Transverse colon (tissue), 4 donors: ENCODE data around the gene H6PD. TPM values are rescaled to one million over a fixed set of nuclear protein-coding genes. Genes with fewer than 3 reads are reported as not detected.

Experiments
- DNase-seq: peaks from one replicate; pipeline ENCODE4 v3.0.0-alpha.2; 2019
- H3K27ac ChIP-seq, 4 donors: fragments of 200-600 bp; sonication (generic); 2 replicates each; pipeline ENCODE4 v1.5.1; 2016 to 2018; ENCODE audit warnings: inconsistent platforms in 4 of 4
- H3K27me3 ChIP-seq: fragments of 200-600 bp; sonication (generic); 2 replicates; pipeline ENCODE4 v1.5.1; 2017; ENCODE audit warnings: inconsistent platforms
- H3K36me3 ChIP-seq, 4 donors: fragments of 200-600 bp; sonication (generic); 2 replicates each; pipeline ENCODE4 v1.5.1; 2017 to 2019; ENCODE audit warnings: inconsistent platforms in 4 of 4
- H3K4me1 ChIP-seq, 4 donors: fragments of 200-600 bp; sonication (generic); 2 replicates each; pipeline ENCODE4 v1.5.1; 2017 to 2020; ENCODE audit warnings: inconsistent platforms in 4 of 4
- H3K4me3 ChIP-seq, 4 donors: fragments of 200-600 bp; sonication (generic); 1 replicate in 1 of 4; 2 replicates in 3 of 4; pipeline versions ENCODE4 v1.5.1 to v1.6.1; 2017 to 2019; ENCODE audit warnings: inconsistent platforms in 4 of 4
- H3K9me3 ChIP-seq, 2 donors: fragments of 200-600 bp; sonication (generic); 2 replicates each; pipeline ENCODE4 v1.5.1; 2017 to 2019; ENCODE audit warnings: inconsistent platforms in 2 of 2
- EP300 ChIP-seq: sonication (generic); formaldehyde crosslinking; IDR thresholded peaks from one replicate; pipeline ENCODE4 v1.6.1; 2017; ENCODE audit warnings: antibody characterized with exemption, low read depth
- POLR2A ChIP-seq: fragments of 450-650 bp; IDR thresholded peaks from one replicate; pipeline ENCODE4 v1.6.1; 2016; ENCODE audit warnings: antibody characterized with exemption, mild to moderate bottlenecking, moderate library complexity
- POLR2AphosphoS5 ChIP-seq, 3 donors: sonication (generic); formaldehyde crosslinking; IDR thresholded peaks; one replicate each; pipeline ENCODE4 v1.6.1; 2016; ENCODE audit warnings: antibody characterized with exemption in 3 of 3
- WGBS, 2 donors: methylation state at CpG; one replicate each; pipeline ENCODE4 v1.1.5; 2018; ENCODE audit warnings: low coverage in 1 of 2; 5-methylcytosine and 5-hydroxymethylcytosine counted together
- in situ Hi-C, 4 donors: fragments of 200-750 bp; cut with MboI; loops; one replicate each; pipeline versions ENCODE4 v1.15.0 to v1.15.1; 2017; ENCODE audit warnings: low sequenced_read_pairs in 3 of 4, low pct_ligation_motif_present in 1 of 4, low pct_unique_long_range_greater_than_20kb in 1 of 4
- intact Hi-C: fragments of 100-400 bp; cut with DNase I; formaldehyde crosslinking; loops from one replicate; pipeline ENCODE4 v1.15.1; 2023; ENCODE audit warnings: low total_unique reads
- total RNA-seq, 4 donors: library from RNA; depleted of rRNA; stranded (reverse); fragments of >200 nt; gene quantifications; one replicate each; pipeline ENCODE4 v1.1.0, GENCODE V29; 2016
- TF ChIP-seq, protein P1 (sequence below), 5 experiments: fragments of 200-600 bp in 3 of 5; fragments of 450-650 bp in 2 of 5; sonication (generic) in 3 of 5; IDR thresholded peaks; 1 replicate in 2 of 5; 2 replicates in 3 of 5; pipeline ENCODE4 v1.5.1; 2016 to 2017; ENCODE audit warnings: antibody characterized with exemption in 5 of 5, inconsistent platforms in 3 of 5, mild to moderate bottlenecking in 2 of 5, moderate library complexity in 1 of 5

H6PD gene
- total RNA-seq, 4 donors from 2014 or later = 24.1 to 49.4 (median 26.7) TPM

DNA sequence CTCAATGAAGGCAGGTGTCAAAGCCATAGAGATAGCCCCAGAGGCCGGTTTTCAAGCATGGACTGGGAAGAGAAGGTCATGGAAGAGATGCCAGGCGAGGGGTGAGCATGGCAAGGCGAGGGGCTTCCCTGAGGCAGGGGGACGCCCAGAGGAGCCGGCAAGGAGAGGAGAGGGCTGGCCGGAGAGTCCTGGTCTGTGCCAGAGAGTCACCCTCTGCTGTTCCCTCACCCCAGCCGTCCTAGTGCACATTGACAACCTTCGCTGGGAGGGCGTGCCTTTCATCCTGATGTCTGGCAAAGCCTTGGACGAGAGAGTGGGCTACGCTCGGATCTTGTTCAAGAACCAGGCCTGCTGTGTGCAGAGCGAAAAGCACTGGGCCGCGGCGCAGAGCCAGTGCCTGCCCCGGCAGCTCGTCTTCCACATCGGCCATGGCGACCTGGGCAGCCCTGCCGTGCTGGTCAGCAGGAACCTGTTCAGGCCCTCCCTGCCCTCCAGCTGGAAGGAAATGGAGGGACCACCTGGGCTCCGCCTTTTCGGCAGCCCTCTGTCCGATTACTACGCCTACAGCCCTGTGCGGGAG lies 28.8 kb downstream of the H6PD start:
- DNase-seq = no peak
- Histone ChIP-seq H3K4me1 (peaks cover 0 to 11% (median 5%) of the 10 kb centered on the region in 4 donors), H3K27ac (no peak overlapping the region), H3K9me3 (no peaks in the 10 kb centered on the region), H3K4me3 (no peak overlapping the region), H3K27me3 (no peaks in the 10 kb centered on the region), H3K36me3 (peaks cover 0 to 16% (median 0%) of the 10 kb centered on the region in 4 donors)
- in situ Hi-C loops = no loop called here
- intact Hi-C loops = loop anchor here (10.0 kb wide), 1 partner anchor 311 kb away; no protein-coding TSS in a partner anchor
- 90% methylated on average over 26 of the region's 26 CpGs; no CpG with 5 or more reads in 1 of the 2 donors for WGBS, 2 donors
- no peak for TF ChIP-seq EP300
- TF ChIP-seq, protein P1, sequence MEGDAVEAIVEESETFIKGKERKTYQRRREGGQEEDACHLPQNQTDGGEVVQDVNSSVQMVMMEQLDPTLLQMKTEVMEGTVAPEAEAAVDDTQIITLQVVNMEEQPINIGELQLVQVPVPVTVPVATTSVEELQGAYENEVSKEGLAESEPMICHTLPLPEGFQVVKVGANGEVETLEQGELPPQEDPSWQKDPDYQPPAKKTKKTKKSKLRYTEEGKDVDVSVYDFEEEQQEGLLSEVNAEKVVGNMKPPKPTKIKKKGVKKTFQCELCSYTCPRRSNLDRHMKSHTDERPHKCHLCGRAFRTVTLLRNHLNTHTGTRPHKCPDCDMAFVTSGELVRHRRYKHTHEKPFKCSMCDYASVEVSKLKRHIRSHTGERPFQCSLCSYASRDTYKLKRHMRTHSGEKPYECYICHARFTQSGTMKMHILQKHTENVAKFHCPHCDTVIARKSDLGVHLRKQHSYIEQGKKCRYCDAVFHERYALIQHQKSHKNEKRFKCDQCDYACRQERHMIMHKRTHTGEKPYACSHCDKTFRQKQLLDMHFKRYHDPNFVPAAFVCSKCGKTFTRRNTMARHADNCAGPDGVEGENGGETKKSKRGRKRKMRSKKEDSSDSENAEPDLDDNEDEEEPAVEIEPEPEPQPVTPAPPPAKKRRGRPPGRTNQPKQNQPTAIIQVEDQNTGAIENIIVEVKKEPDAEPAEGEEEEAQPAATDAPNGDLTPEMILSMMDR (IDR thresholded peaks at IDR 0.05) = no peak
- no peak for TF ChIP-seq POLR2AphosphoS5 (IDR thresholded peaks at IDR 0.05)
- no peak for TF ChIP-seq POLR2A

DNA sequence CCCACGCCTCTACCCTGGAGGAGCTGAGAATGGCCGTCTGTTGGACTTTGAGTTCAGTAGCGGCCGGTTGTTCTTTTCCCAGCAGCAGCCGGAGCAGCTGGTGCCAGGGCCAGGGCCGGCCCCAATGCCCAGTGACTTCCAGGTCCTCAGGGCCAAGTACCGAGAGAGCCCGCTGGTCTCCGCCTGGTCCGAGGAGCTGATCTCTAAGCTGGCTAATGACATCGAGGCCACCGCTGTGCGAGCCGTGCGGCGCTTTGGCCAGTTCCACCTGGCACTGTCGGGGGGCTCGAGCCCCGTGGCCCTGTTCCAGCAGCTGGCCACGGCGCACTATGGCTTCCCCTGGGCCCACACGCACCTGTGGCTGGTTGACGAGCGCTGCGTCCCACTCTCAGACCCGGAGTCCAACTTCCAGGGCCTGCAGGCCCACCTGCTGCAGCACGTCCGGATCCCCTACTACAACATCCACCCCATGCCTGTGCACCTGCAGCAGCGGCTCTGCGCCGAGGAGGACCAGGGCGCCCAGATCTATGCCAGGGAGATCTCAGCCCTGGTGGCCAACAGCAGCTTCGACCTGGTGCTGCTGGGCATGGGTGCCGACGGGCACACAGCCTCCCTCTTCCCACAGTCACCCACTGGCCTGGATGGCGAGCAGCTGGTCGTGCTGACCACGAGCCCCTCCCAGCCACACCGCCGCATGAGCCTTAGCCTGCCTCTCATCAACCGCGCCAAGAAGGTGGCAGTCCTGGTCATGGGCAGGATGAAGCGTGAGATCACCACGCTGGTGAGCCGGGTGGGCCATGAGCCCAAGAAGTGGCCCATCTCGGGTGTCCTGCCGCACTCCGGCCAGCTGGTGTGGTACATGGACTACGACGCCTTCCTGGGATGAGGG lies 29.7 kb downstream of the H6PD start:
- H3K4me1 ChIP-seq = peaks cover 0 to 11% (median 5%) of the 10 kb centered on the region in 4 donors
- no peak overlapping the region for H3K4me3 ChIP-seq
- peaks cover 0 to 16% (median 0%) of the 10 kb centered on the region in 4 donors for H3K36me3 ChIP-seq
- TF ChIP-seq POLR2A = no peak
- TF ChIP-seq EP300 = no peak
- TF ChIP-seq, protein P1 (IDR thresholded peaks at IDR 0.05) = no peak
- TF ChIP-seq POLR2AphosphoS5 (IDR thresholded peaks at IDR 0.05) = no peak
- H3K27me3 ChIP-seq = no peaks in the 10 kb centered on the region
- in situ Hi-C loops = no loop called here
- no peak overlapping the region for H3K27ac ChIP-seq
- DNase-seq = no peak
- WGBS, 2 donors = 94% methylated on average over 45 of the region's 50 CpGs; no CpG with 5 or more reads in 1 of the 2 donors
- H3K9me3 ChIP-seq = no peaks in the 10 kb centered on the region
- intact Hi-C loops = loop anchor here (10.0 kb wide), 1 partner anchor 311 kb away; no protein-coding TSS in a partner anchor

DNA sequence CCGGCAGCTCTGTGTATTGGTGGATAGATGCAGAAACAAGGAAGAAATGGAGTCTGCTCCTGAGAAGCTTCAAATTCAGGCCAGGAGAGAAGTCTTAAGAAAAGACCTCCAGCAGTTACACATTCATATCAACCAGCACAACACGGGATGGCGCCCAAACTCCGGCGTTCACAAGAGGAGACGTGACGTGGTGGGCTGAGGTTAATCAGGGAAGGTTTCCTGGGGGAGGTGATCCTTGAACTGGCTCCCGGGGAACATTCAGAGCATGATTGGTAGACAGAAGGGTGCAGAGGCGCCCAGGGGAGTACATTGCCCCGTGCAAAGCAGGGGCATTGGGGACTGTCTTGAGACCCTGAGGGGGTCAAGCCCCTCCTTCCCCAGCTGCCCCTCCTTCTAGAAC lies 30.5 kb downstream of the H6PD start:
- in situ Hi-C loops = no loop called here

More for the DNA sequence above, 30.5 kb downstream of the H6PD start:
- Histone ChIP-seq H3K27ac (no peak overlapping the region), H3K27me3 (no peaks in the 10 kb centered on the region), H3K36me3 (peaks cover 0 to 16% (median 0%) of the 10 kb centered on the region in 4 donors), H3K4me1 (peaks cover 0 to 11% (median 5%) of the 10 kb centered on the region in 4 donors), H3K4me3 (no peak overlapping the region), H3K9me3 (no peaks in the 10 kb centered on the region)
- intact Hi-C loops = loop anchor here (5.0 to 10.0 kb wide), 2 partner anchors 222 to 310 kb away; no protein-coding TSS in a partner anchor
- TF ChIP-seq POLR2A (no peak), EP300 (no peak), POLR2AphosphoS5 (IDR thresholded peaks at IDR 0.05) (no peak)
- TF ChIP-seq, protein P1 (IDR thresholded peaks at IDR 0.05) = no peak
- no peak for DNase-seq
- 92% methylated on average over 4 to 10 of the region's 10 CpGs for WGBS, 2 donors
